Mammary epithelial cell (primary cell): ENCODE results near the gene TRPC4AP.

Experiments used
- EZH2 ChIP-seq: IDR thresholded peaks from 2 replicates; pipeline ENCODE4 v1.6.1; 2012; ENCODE audit warnings: low read length, inconsistent platforms, borderline replicate concordance
- TF ChIP-seq, protein P1 (sequence below), 2 donors: IDR thresholded peaks in 1 of 2; conservative IDR thresholded peaks in 1 of 2; 2 replicates each; pipeline ENCODE4 v1.5.1; 2011 to 2012; ENCODE audit warnings: inconsistent platforms in 2 of 2, low read length in 2 of 2, mild to moderate bottlenecking in 2 of 2, control low read depth in 1 of 2, low read depth in 1 of 2; ENCODE audit not compliant: insufficient read depth in 1 of 2; ENCODE audit errors: extremely low read depth in 1 of 2

- TF ChIP-seq, protein P1, sequence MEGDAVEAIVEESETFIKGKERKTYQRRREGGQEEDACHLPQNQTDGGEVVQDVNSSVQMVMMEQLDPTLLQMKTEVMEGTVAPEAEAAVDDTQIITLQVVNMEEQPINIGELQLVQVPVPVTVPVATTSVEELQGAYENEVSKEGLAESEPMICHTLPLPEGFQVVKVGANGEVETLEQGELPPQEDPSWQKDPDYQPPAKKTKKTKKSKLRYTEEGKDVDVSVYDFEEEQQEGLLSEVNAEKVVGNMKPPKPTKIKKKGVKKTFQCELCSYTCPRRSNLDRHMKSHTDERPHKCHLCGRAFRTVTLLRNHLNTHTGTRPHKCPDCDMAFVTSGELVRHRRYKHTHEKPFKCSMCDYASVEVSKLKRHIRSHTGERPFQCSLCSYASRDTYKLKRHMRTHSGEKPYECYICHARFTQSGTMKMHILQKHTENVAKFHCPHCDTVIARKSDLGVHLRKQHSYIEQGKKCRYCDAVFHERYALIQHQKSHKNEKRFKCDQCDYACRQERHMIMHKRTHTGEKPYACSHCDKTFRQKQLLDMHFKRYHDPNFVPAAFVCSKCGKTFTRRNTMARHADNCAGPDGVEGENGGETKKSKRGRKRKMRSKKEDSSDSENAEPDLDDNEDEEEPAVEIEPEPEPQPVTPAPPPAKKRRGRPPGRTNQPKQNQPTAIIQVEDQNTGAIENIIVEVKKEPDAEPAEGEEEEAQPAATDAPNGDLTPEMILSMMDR (conservative IDR thresholded peaks at IDR 0.05 in 1 of 2, IDR thresholded peaks at IDR 0.05 in 1 of 2; ENCODE audit: extremely low read depth in 1 of 2, insufficient read depth in 1 of 2, low read depth in 1 of 2, low read length in 2 of 2), result no peak
- no peak for TF ChIP-seq EZH2
These were observed 41.1 kb upstream of the TRPC4AP start for GRCh38 chr20:35133735-35134134.
